LNCaP clone FGC (cell line): ENCODE measurements around the gene APOA5.

ENCODE experiments used
- DNase-seq: peaks from one replicate; pipeline ENCODE4 v3.0.0-alpha.2; 2011; ENCODE audit warnings: low read depth
- H3K4me3 ChIP-seq: 2 replicates; pipeline ENCODE4 v1.5.1; 2011; ENCODE audit warnings: mild to moderate bottlenecking, low read depth, low read length, control low read depth
- CTCF ChIP-seq: IDR thresholded peaks from 2 replicates; pipeline ENCODE4 v1.5.1; 2012; ENCODE audit warnings: mild to moderate bottlenecking; ENCODE audit not compliant: control insufficient read depth, insufficient read depth; ENCODE audit errors: extremely low read depth

The APOA5 gene

DNA sequence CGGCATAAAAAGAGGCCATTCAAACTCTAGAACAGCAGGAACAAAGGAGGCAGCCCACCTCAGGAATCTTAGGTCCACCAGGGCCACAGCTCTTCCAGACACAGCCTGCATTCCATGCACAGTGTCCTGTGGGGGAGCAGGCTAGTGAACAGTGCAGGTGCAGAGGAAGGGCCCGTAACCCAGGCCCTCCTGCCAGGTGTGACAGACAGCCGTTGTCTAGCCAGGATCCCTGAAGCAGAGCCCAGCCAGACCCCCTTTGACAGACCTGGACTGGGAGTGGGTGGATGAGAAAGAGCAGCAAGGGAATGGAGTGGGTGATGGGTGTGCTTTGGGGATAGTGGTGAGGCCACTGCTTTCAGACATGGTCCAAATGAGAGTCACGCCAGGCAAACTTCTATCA, 2.7 kb downstream of the APOA5 start:
- no peak for DNase-seq
- no peak for TF ChIP-seq CTCF
- H3K4me3 ChIP-seq: no peak overlapping the region

GRCh38 chr11:116788534-116788933, 3.1 kb downstream of the APOA5 start:
- H3K4me3 ChIP-seq: peak overlapping the region; percentile 78
- no peak for DNase-seq
- no peak for TF ChIP-seq CTCF

DNA sequence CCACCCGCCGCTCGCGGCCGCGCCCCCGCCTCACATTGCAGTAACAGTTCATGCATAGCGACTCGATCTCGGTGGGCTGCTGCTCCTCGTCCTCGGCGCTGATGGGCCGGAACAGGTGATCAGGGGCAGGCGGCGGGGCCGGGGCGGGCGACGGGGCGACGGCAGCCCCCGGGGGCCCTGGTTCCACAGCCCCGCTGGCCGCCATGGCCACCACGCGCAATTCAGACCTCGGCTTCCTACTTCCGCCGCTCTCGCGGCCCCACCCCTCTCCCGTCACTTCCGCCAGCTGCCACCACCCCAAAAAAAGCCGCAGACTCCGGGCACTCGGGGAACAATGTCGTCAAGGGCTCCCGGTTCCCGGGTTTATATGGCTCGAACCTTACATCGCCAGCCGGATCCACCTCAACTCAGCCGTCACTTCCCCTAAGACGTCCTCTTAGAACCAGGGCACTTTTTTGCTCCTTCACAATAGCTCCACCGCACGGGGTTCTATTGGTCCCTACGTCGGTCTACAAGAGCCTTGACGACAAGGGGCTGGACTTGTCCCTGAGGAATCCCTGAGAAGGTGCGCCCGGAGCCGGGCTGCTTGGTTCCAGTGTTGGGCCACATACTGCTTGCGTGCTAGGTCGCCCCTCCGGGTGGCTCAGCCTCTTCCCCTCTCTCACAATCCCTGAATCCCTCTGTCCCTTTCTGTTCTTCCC, 3.7 kb downstream of the APOA5 start, which contains the start of gene ZPR1:
Gene ZPR1, minus strand, starts transcription at position 238 of the 701 bp plus-strand sequence. Its CDS starts 33 bp downstream, at position 205.
- no peak for TF ChIP-seq CTCF
- peak within 1 kb of the TSS; percentile 78 for H3K4me3 ChIP-seq
- DNase-seq: no peak

- no peak for DNase-seq
- TF ChIP-seq CTCF: no peak
- peak overlapping the region; percentile 78 for H3K4me3 ChIP-seq
Observed at GRCh38 chr11:116787436-116787785, 4.3 kb downstream of the APOA5 start.

GRCh38 chr11:116786966-116787365, 4.7 kb downstream of the APOA5 start:
- no peak for DNase-seq
- no peak for TF ChIP-seq CTCF
- H3K4me3 ChIP-seq: peak overlapping the region; percentile 78

DNA sequence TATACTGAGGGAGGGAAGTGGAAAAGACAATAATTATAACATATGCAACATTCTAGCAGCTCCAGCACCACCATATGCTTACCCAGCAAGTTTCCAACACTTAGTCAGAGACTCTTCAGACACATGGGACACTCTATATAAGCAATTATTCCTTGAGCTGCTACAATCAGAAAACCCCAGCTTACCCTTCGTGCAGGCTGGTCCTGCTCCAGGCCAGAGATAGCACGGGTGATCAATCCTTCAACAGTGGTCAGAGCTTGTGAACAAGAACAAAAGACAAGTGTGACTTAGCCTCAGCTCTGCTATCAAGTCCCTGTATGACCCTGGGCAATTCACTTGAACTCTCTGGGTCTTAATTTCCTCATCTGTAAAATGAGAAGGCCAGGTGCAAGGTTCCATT, 5.4 kb downstream of the APOA5 start:
- no peak for TF ChIP-seq CTCF
- no peak overlapping the region; the same call in 1 of the 2 replicates for H3K4me3 ChIP-seq
- DNase-seq: no peak

DNA sequence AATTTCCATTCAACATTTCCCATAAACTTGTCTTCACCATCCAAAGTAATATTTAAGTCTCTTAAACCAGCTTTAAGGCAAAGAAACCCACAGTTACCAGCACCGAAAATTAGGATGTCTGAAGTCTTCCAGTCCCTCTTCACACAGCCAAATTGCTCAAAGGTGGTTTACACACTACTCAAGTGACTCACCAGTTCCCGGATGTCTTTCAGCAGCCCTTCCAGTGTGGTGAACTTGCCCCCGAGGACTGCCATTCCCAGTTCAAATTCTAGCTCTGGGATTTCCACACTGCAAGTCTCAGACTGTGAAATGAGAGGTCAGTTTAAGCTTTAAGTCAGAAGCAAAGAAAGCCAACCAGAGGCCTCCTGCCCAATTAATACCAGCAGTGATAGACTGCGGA, 9.0 kb downstream of the APOA5 start:
- DNase-seq: no peak
- TF ChIP-seq CTCF: no peak
- H3K4me3 ChIP-seq: no peak overlapping the region
